IPS-NIHi7 (cell line): ENCODE measurements around the gene GARIN5B.
A peak's percentile ranks its signal among the peaks of the same experiment; 100 is the strongest.
"Not testable (repeated sequence)": the region's sequence is repeated elsewhere in the genome, so short reads cannot be mapped to it uniquely, and the experiment has no call there.

Experiments used
- DNase-seq: peaks from one replicate; pipeline ENCODE4 v3.0.0; 2012; ENCODE audit warnings: mixed read lengths; ENCODE audit errors: extremely low spot score

GARIN5B gene

GRCh38 chr19:55348317-55349034 is 14.6 kb downstream of the GARIN5B start:
- no peak for DNase-seq

- no peak for DNase-seq
Observed at GRCh38 chr19:55347442-55348009, 15.5 kb downstream of the GARIN5B start.

- DNase-seq = no peak
Observed at GRCh38 chr19:55346725-55347441, 16.2 kb downstream of the GARIN5B start.

GRCh38 chr19:55345818-55346724 is 17.0 kb downstream of the GARIN5B start:
- no peak for DNase-seq

GRCh38 chr19:55345101-55345817 is 17.8 kb downstream of the GARIN5B start:
- no peak for DNase-seq

GRCh38 chr19:55344444-55344843 is 18.6 kb downstream of the GARIN5B start:
- DNase-seq = no peak

GRCh38 chr19:55341595-55342531 is 21.2 kb downstream of the GARIN5B start:
- DNase-seq = no peak

- peak; percentile 89 for DNase-seq
Observed at GRCh38 chr19:55341171-55341588, 21.9 kb downstream of the GARIN5B start.

GRCh38 chr19:55340784-55341147 is 22.3 kb downstream of the GARIN5B start:
- DNase-seq = no peak

- DNase-seq = no peak
Observed at GRCh38 chr19:55339889-55340783, 22.9 kb downstream of the GARIN5B start.

GRCh38 chr19:55339105-55339888 is 23.8 kb downstream of the GARIN5B start, which contains the start of gene KMT5C:
Gene KMT5C, plus strand, starts transcription at chr19:55339876. Its CDS starts 2,061 bp downstream, at chr19:55341937.
- DNase-seq = peak; percentile 99

GRCh38 chr19:55336101-55336500 is 27.0 kb downstream of the GARIN5B start:
- no peak for DNase-seq

GRCh38 chr19:55333870-55334269 is 29.2 kb downstream of the GARIN5B start:
- DNase-seq = no peak

GRCh38 chr19:55329791-55330190 is 33.3 kb downstream of the GARIN5B start:
- DNase-seq = not testable (repeated sequence)

GRCh38 chr19:55328774-55329318 is 34.2 kb downstream of the GARIN5B start:
- not testable (repeated sequence) for DNase-seq

- DNase-seq = no peak
Observed at GRCh38 chr19:55325172-55325571, 37.9 kb downstream of the GARIN5B start, which contains the start of gene TMEM150B. Gene TMEM150B, minus strand, starts transcription at chr19:55325341. Its CDS starts 4,305 bp downstream, at chr19:55321036.

GRCh38 chr19:55324662-55325061 is 38.4 kb downstream of the GARIN5B start:
- no peak for DNase-seq
